ENCODE results near the gene GAS1.

The GAS1 gene

GRCh38 chr9:86925686-86926085, 21.6 kb downstream of the GAS1 start:
- peaks cover 0 to 9% (median 5%) of the 10 kb centered on the region in 5 experiments for H3K27me3 ChIP-seq (replicated peaks in 2 of 5; ENCODE audit: control insufficient read depth in 4 of 5, insufficient read depth in 5 of 5, low read length in 4 of 5)
- POLR2A ChIA-PET = interaction anchor here (0.5 kb wide), 1 partner anchor 8 kb away, joined by 4 read pairs; no protein-coding TSS in a partner anchor
- H3K4me3 ChIP-seq (ENCODE audit: control insufficient read depth in 1 of 7, extremely low read depth in 1 of 7, insufficient read depth in 4 of 7, low read depth in 2 of 7, low read length in 6 of 7) = no peak overlapping the region
- H3K4me1 ChIP-seq (ENCODE audit: control extremely low read depth in 1 of 4, control insufficient read depth in 4 of 4, insufficient read depth in 4 of 4, low read length in 3 of 4) = no peaks in the 10 kb centered on the region
- peaks cover 0 to 4% (median 0%) of the 10 kb centered on the region in 5 experiments for H3K9me3 ChIP-seq (ENCODE audit: control extremely low read depth in 1 of 5, control insufficient read depth in 4 of 5, insufficient read depth in 2 of 5, low read depth in 1 of 5, low read length in 4 of 5)
- no peak for DNase-seq
- WGBS (ENCODE audit: insufficient coverage) = no CpG with 5 or more reads among the region's 1 CpG
- H3K27ac ChIP-seq (ENCODE audit: insufficient read depth in 1 of 2, low read depth in 1 of 2, low read length in 2 of 2, poor library complexity in 1 of 2, severe bottlenecking in 2 of 2) = no peak overlapping the region
- CTCF ChIA-PET = no interaction called here
- H3K36me3 ChIP-seq (ENCODE audit: control insufficient read depth in 4 of 4, insufficient read depth in 4 of 4, low read length in 3 of 4) = no peaks in the 10 kb centered on the region

- no peak overlapping the region for H3K27ac ChIP-seq (ENCODE audit: insufficient read depth in 1 of 2, low read depth in 1 of 2, low read length in 2 of 2, poor library complexity in 1 of 2, severe bottlenecking in 2 of 2)
- H3K4me3 ChIP-seq (ENCODE audit: control insufficient read depth in 1 of 7, extremely low read depth in 1 of 7, insufficient read depth in 4 of 7, low read depth in 2 of 7, low read length in 6 of 7) = no peak overlapping the region
- 64% methylated on average over 3 of the region's 5 CpGs for WGBS (ENCODE audit: insufficient coverage)
- DNase-seq = no peak
- no peaks in the 10 kb centered on the region for H3K36me3 ChIP-seq (ENCODE audit: control insufficient read depth in 4 of 4, insufficient read depth in 4 of 4, low read length in 3 of 4)
- POLR2A ChIA-PET = no interaction called here
- H3K9me3 ChIP-seq (ENCODE audit: control extremely low read depth in 1 of 5, control insufficient read depth in 4 of 5, insufficient read depth in 2 of 5, low read depth in 1 of 5, low read length in 4 of 5) = no peaks in the 10 kb centered on the region
- H3K27me3 ChIP-seq (replicated peaks in 2 of 5; ENCODE audit: control insufficient read depth in 4 of 5, insufficient read depth in 5 of 5, low read length in 4 of 5) = peaks cover 0 to 9% (median 5%) of the 10 kb centered on the region in 5 experiments
- H3K4me1 ChIP-seq (ENCODE audit: control extremely low read depth in 1 of 4, control insufficient read depth in 4 of 4, insufficient read depth in 4 of 4, low read length in 3 of 4) = no peaks in the 10 kb centered on the region
- CTCF ChIA-PET = no interaction called here
These were observed 23.1 kb downstream of the GAS1 start for GRCh38 chr9:86924206-86924605.

GRCh38 chr9:86921151-86921923, 26.0 kb downstream of the GAS1 start:
- no peak for DNase-seq
- Histone ChIP-seq H3K4me1 (ENCODE audit: control extremely low read depth in 1 of 4, control insufficient read depth in 4 of 4, insufficient read depth in 4 of 4, low read length in 3 of 4) (no peaks in the 10 kb centered on the region), H3K27ac (ENCODE audit: insufficient read depth in 1 of 2, low read depth in 1 of 2, low read length in 2 of 2, poor library complexity in 1 of 2, severe bottlenecking in 2 of 2) (no peak overlapping the region), H3K9me3 (ENCODE audit: control extremely low read depth in 1 of 5, control insufficient read depth in 4 of 5, insufficient read depth in 2 of 5, low read depth in 1 of 5, low read length in 4 of 5) (no peaks in the 10 kb centered on the region), H3K4me3 (ENCODE audit: control insufficient read depth in 1 of 7, extremely low read depth in 1 of 7, insufficient read depth in 4 of 7, low read depth in 2 of 7, low read length in 6 of 7) (no peak overlapping the region), H3K27me3 (replicated peaks in 2 of 5; ENCODE audit: control insufficient read depth in 4 of 5, insufficient read depth in 5 of 5, low read length in 4 of 5) (peaks cover 0 to 9% (median 3%) of the 10 kb centered on the region in 5 experiments), H3K36me3 (ENCODE audit: control insufficient read depth in 4 of 4, insufficient read depth in 4 of 4, low read length in 3 of 4) (no peaks in the 10 kb centered on the region)
- CTCF ChIA-PET = no interaction called here
- POLR2A ChIA-PET = no interaction called here
- 79% methylated on average over 8 of the region's 15 CpGs for WGBS (ENCODE audit: insufficient coverage)

GRCh38 chr9:86918556-86918955, 28.8 kb downstream of the GAS1 start:
- no peak overlapping the region for H3K4me3 ChIP-seq (ENCODE audit: control insufficient read depth in 1 of 7, extremely low read depth in 1 of 7, insufficient read depth in 4 of 7, low read depth in 2 of 7, low read length in 6 of 7)
- no peak overlapping the region for H3K27ac ChIP-seq (ENCODE audit: insufficient read depth in 1 of 2, low read depth in 1 of 2, low read length in 2 of 2, poor library complexity in 1 of 2, severe bottlenecking in 2 of 2)
- H3K9me3 ChIP-seq (ENCODE audit: control extremely low read depth in 1 of 5, control insufficient read depth in 4 of 5, insufficient read depth in 2 of 5, low read depth in 1 of 5, low read length in 4 of 5) = peaks cover 0 to 2% (median 0%) of the 10 kb centered on the region in 5 experiments
- H3K36me3 ChIP-seq (ENCODE audit: control insufficient read depth in 4 of 4, insufficient read depth in 4 of 4, low read length in 3 of 4) = no peaks in the 10 kb centered on the region
- H3K4me1 ChIP-seq (ENCODE audit: control extremely low read depth in 1 of 4, control insufficient read depth in 4 of 4, insufficient read depth in 4 of 4, low read length in 3 of 4) = no peaks in the 10 kb centered on the region
- 65% methylated on average over 2 of the region's 3 CpGs for WGBS (ENCODE audit: insufficient coverage)
- POLR2A ChIA-PET = no interaction called here
- CTCF ChIA-PET = no interaction called here
- no peak for DNase-seq
- H3K27me3 ChIP-seq (replicated peaks in 2 of 5; ENCODE audit: control insufficient read depth in 4 of 5, insufficient read depth in 5 of 5, low read length in 4 of 5) = peaks cover 0 to 6% (median 3%) of the 10 kb centered on the region in 5 experiments

GRCh38 chr9:86912210-86912609, 35.1 kb downstream of the GAS1 start:
- POLR2A ChIA-PET = no interaction called here
- Histone ChIP-seq H3K9me3 (ENCODE audit: control extremely low read depth in 1 of 5, control insufficient read depth in 4 of 5, insufficient read depth in 2 of 5, low read depth in 1 of 5, low read length in 4 of 5) (peaks cover 0 to 8% (median 2%) of the 10 kb centered on the region in 5 experiments), H3K27me3 (replicated peaks in 2 of 5; ENCODE audit: control insufficient read depth in 4 of 5, insufficient read depth in 5 of 5, low read length in 4 of 5) (peaks cover 0 to 5% (median 0%) of the 10 kb centered on the region in 5 experiments), H3K27ac (ENCODE audit: insufficient read depth in 1 of 2, low read depth in 1 of 2, low read length in 2 of 2, poor library complexity in 1 of 2, severe bottlenecking in 2 of 2) (no peak overlapping the region), H3K4me3 (ENCODE audit: control insufficient read depth in 1 of 7, extremely low read depth in 1 of 7, insufficient read depth in 4 of 7, low read depth in 2 of 7, low read length in 6 of 7) (no peak overlapping the region), H3K36me3 (ENCODE audit: control insufficient read depth in 4 of 4, insufficient read depth in 4 of 4, low read length in 3 of 4) (no peaks in the 10 kb centered on the region), H3K4me1 (ENCODE audit: control extremely low read depth in 1 of 4, control insufficient read depth in 4 of 4, insufficient read depth in 4 of 4, low read length in 3 of 4) (no peaks in the 10 kb centered on the region)
- no CpG with 5 or more reads among the region's 3 CpGs for WGBS (ENCODE audit: insufficient coverage)
- no peak for DNase-seq
- CTCF ChIA-PET = no interaction called here

- Histone ChIP-seq H3K27me3 (replicated peaks in 2 of 5; ENCODE audit: control insufficient read depth in 4 of 5, insufficient read depth in 5 of 5, low read length in 4 of 5) (peaks cover 0 to 16% (median 6%) of the 10 kb centered on the region in 5 experiments), H3K4me3 (ENCODE audit: control insufficient read depth in 1 of 7, extremely low read depth in 1 of 7, insufficient read depth in 4 of 7, low read depth in 2 of 7, low read length in 6 of 7) (no peak overlapping the region), H3K9me3 (ENCODE audit: control extremely low read depth in 1 of 5, control insufficient read depth in 4 of 5, insufficient read depth in 2 of 5, low read depth in 1 of 5, low read length in 4 of 5) (peaks cover 0 to 14% (median 2%) of the 10 kb centered on the region in 5 experiments), H3K27ac (ENCODE audit: insufficient read depth in 1 of 2, low read depth in 1 of 2, low read length in 2 of 2, poor library complexity in 1 of 2, severe bottlenecking in 2 of 2) (no peak overlapping the region), H3K36me3 (ENCODE audit: control insufficient read depth in 4 of 4, insufficient read depth in 4 of 4, low read length in 3 of 4) (no peaks in the 10 kb centered on the region), H3K4me1 (ENCODE audit: control extremely low read depth in 1 of 4, control insufficient read depth in 4 of 4, insufficient read depth in 4 of 4, low read length in 3 of 4) (no peaks in the 10 kb centered on the region)
- WGBS (ENCODE audit: insufficient coverage) = 100% methylated on average over 2 of the region's 2 CpGs
- DNase-seq = no peak
- ChIA-PET CTCF (no interaction called here), POLR2A (interaction anchor here (0.8 kb wide), 1 partner anchor 236 kb away, joined by 3 read pairs; no protein-coding TSS in a partner anchor)
These were observed 37.9 kb downstream of the GAS1 start for GRCh38 chr9:86909388-86909787.

- CTCF ChIA-PET = no interaction called here
- Histone ChIP-seq H3K4me3 (ENCODE audit: control insufficient read depth in 1 of 7, extremely low read depth in 1 of 7, insufficient read depth in 4 of 7, low read depth in 2 of 7, low read length in 6 of 7) (no peak overlapping the region), H3K27ac (ENCODE audit: insufficient read depth in 1 of 2, low read depth in 1 of 2, low read length in 2 of 2, poor library complexity in 1 of 2, severe bottlenecking in 2 of 2) (no peak overlapping the region), H3K4me1 (ENCODE audit: control extremely low read depth in 1 of 4, control insufficient read depth in 4 of 4, insufficient read depth in 4 of 4, low read length in 3 of 4) (no peaks in the 10 kb centered on the region), H3K36me3 (ENCODE audit: control insufficient read depth in 4 of 4, insufficient read depth in 4 of 4, low read length in 3 of 4) (no peaks in the 10 kb centered on the region), H3K27me3 (replicated peaks in 2 of 5; ENCODE audit: control insufficient read depth in 4 of 5, insufficient read depth in 5 of 5, low read length in 4 of 5) (peaks cover 1 to 27% (median 6%) of the 10 kb centered on the region in 5 experiments), H3K9me3 (ENCODE audit: control extremely low read depth in 1 of 5, control insufficient read depth in 4 of 5, insufficient read depth in 2 of 5, low read depth in 1 of 5, low read length in 4 of 5) (peaks cover 0 to 14% (median 0%) of the 10 kb centered on the region in 5 experiments)
- no CpG with 5 or more reads among the region's 3 CpGs for WGBS (ENCODE audit: insufficient coverage)
- POLR2A ChIA-PET = no interaction called here
- DNase-seq = no peak
These were observed 39.0 kb downstream of the GAS1 start for GRCh38 chr9:86908261-86908660.

All from common myeloid progenitor, CD34-positive (primary cell).